GM18498 (cell line): ENCODE measurements around the gene B4GALT2.

Experiments used
- ATAC-seq: cut with Tn5 transposase; IDR thresholded peaks from one replicate; pipeline ENCODE4 v1.9.1; 2021; ENCODE audit warnings: mild to moderate bottlenecking, moderate library complexity; ENCODE audit not compliant: unreplicated experiment

The B4GALT2 gene

GRCh38 chr1:43978551-43979260 lies at the start of gene B4GALT2:
Gene B4GALT2 (plus strand): TSS chr1:43979210. CDS start chr1:43981161, 1,951 bp downstream.
- no peak for ATAC-seq

- ATAC-seq, result no peak
Observed at GRCh38 chr1:43930168-43930948, 48.7 kb upstream of the B4GALT2 start.

GRCh38 chr1:43930949-43931275 lies 48.1 kb upstream of the B4GALT2 start:
- no peak for ATAC-seq

GRCh38 chr1:43931711-43932660 lies 47.0 kb upstream of the B4GALT2 start:
- no peak for ATAC-seq

GRCh38 chr1:43932786-43933385 lies 46.1 kb upstream of the B4GALT2 start:
- ATAC-seq, result no peak

GRCh38 chr1:43933386-43934100 lies 45.5 kb upstream of the B4GALT2 start, which contains the start of gene ARTN:
Gene ARTN (plus strand): TSS chr1:43933801. CDS start chr1:43935657, 1,856 bp downstream.
- ATAC-seq, result no peak

- ATAC-seq, result no peak
Observed at GRCh38 chr1:43934101-43934985, 44.7 kb upstream of the B4GALT2 start.

GRCh38 chr1:43934986-43935324 lies 44.1 kb upstream of the B4GALT2 start:
- ATAC-seq, result no peak

- ATAC-seq, result no peak
Observed at GRCh38 chr1:43935711-43936427, 43.1 kb upstream of the B4GALT2 start.

- no peak for ATAC-seq
Observed at GRCh38 chr1:43936431-43937151, 42.4 kb upstream of the B4GALT2 start.

GRCh38 chr1:43937179-43937865 lies 41.7 kb upstream of the B4GALT2 start:
- no peak for ATAC-seq

GRCh38 chr1:43938383-43938782 lies 40.6 kb upstream of the B4GALT2 start:
- no peak for ATAC-seq

GRCh38 chr1:43938892-43939587 lies 40.0 kb upstream of the B4GALT2 start:
- ATAC-seq, result no peak

- ATAC-seq, result no peak
Observed at GRCh38 chr1:43942411-43942810, 36.6 kb upstream of the B4GALT2 start.

- no peak for ATAC-seq
Observed at GRCh38 chr1:43944860-43945259, 34.1 kb upstream of the B4GALT2 start.

- ATAC-seq, result no peak
Observed at GRCh38 chr1:43945674-43946235, 33.3 kb upstream of the B4GALT2 start.
